COLO668 (cell line): Measurements from ENCODE around the gene KRTAP5-10.
"Not testable (repeated sequence)": the region's sequence is repeated elsewhere in the genome, so short reads cannot be mapped to it uniquely, and the experiment has no call there.

Source experiments
- DNase-seq: peaks from one replicate; lab custom pipeline; 2025; ENCODE audit not compliant: unreplicated experiment; lab: John Stamatoyannopoulos, UW

Gene KRTAP5-10

DNA sequence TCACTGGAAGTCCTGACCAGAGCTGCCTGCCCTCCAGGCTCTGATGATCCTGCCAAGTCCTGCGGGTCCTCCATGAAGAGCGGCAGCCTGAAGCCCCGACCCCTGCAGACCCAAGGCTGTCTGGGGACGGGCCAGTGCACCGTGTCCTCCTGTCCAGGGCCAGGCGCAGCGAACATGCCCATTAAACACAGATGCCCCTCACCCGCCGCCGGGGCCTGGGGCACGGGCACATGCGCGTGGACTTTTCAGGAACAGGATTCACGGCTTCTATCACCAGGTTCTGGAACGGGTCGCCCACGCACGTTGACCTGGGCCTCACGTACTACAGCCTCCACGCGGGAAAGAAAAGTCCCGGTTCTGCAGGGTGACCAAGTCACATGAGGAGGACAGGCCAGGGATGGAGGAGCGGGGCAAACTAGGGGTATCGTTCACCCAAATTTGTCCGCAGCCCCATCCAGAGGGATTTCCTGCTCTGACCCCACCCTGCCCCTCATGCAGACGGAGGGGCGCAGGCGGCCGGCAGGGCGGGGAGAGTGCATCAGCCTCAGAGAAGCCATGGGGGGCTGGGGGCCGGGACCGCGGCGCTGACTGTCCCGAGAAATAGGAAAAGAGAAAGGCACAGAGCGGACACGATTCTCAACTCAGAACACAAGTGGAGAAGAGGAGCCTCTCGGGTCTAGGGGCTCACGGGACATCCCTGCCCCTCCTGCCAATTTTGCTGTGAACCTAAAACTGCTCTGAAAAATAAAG lies 5.9 kb downstream of the KRTAP5-10 start:
- not testable (repeated sequence) for DNase-seq

DNA sequence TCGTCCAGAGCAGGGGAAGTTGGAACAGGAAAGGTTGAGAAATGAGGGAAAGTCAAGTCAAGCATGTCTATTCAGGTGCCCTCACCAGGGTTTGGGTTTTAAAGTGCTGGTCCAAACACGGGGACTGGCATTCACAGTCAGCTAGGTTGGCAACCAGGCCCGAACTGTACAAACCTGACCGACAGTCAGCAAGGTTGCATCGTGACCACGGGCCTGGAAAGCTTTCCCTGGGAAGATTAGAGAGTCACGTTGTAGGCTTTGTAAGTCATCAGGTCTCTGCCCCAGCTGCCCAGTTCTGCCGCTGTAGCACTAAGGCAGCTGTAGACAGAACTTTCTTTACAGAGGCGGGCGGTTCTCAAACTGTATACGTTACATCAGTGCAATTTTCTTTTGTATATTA lies 7.4 kb downstream of the KRTAP5-10 start:
- no peak for DNase-seq

DNA sequence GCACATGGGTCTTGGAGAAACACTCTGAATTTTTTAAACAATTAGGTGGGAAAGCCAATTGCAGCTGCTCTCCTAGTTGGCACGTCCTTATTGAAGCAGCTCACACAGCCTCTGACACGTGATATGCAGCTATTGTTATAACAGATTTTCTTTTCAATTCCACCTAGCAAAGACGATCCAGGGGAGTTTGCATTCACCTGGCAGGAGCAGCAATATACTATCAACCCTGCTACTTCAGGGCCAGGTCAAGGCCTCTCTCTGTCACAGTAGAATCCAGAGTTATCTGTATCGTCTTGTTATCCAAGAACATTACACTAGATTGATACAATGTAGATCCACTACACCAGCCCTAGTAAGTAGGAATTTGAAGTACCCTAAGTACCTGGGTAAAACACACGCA lies 9.1 kb downstream of the KRTAP5-10 start:
- DNase-seq = no peak

DNA sequence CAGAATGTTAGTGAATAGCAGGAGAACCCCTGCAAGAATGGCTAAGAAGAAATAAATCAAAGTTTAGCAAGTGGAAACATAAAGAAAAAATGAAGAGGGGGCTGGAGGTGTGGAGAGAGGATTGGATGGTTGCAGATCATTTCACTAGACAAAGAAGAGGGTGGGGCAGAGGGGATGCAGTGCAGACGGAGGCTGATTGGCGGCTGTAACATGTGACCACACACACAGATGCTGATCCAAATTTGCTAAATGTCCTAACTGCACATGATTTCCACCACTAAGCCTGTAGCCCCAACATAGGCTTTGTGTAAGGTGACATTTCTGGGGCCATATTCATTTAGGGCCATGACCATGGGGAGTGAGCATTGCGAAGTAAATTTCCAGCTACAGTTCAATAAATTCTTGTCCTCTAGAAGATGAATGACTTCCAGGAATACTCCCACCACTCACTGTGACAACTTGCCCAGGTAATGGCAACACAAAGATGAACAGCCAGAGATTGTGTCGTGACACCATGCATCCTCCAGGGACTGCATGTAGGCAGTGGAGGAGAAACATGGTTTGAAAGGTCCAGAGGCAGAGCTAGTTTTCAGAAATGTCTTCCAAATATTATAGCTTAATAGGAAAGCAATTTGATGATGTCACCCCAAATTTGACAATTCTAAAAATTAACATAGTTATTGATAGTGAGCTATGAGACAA lies 10.5 kb downstream of the KRTAP5-10 start:
- no peak for DNase-seq

DNA sequence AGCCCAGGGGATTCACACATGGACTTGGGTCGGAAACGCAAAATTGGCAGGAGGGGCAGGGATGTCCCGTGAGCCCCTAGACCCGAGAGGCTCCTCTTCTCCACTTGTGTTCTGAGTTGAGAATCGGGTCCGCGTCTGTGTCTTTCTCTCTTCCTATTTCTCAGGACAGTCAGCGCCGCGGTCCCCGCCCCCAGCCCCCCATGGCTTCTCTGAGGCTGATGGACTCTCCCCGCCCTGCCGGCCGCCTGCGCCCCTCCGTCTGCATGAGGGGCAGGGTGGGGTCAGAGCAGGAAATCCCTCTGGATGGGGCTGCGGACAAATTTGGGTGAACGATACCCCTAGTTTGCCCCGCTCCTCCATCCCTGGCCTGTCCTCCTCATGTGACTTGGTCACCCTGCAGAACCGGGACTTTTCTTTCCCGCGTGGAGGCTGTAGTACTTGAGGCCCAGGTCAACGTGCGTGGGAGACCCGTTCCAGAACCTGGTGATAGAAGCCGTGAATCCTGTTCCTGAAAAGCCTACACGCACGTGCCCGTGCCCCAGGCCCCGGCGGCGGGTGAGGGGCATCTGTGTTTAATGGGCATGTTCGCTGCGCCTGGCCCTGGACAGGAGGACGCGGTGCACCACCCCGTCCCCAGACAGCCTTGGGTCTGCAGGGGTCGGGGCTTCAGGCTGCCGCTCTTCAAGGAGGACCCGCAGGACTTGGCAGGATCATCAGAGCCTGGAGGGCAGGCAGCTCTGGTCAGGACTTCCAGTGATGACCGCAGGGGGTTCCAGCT lies 11.5 kb downstream of the KRTAP5-10 start:
- DNase-seq = not testable (repeated sequence)

DNA sequence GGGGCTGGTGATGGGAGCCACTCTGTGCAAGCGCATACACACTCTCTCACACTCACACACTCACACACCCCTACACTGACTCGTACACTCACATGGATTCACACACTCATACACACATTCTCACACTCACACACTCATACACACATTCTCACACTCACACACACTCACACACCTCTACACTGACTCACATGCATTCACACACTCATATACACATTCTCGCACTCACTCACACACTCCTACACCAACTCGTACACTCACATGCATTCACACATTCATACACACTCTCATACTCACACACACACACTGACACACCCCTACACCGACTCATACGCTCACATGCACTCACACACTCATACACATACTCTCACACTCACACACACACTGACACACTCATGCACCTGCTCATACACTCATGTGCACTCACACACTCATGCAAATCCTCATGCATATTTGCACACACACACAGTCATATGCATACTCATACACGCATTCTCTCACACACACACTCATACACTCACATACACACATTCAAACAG lies 12.2 kb downstream of the KRTAP5-10 start:
- DNase-seq = no peak

DNA sequence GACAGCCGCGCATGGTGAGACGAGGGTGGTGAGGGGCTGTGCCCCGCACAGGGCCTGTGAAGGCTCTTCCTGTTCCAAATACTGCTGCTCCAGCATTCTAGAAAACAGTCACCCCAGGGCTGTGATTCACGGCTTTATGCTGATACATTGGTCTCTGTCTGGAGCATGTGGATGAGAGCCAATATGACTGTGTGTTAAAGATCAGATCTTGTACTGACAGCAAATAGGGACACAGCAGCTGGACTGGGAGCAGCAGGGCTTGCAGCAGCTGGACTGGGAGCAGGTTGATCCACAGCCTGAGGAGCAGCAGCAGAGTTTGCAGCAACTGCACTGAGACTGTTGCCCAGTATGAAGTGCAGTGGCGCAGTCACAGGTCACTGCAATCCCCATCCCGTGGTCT lies 14.2 kb downstream of the KRTAP5-10 start:
- DNase-seq = not testable (repeated sequence)

DNA sequence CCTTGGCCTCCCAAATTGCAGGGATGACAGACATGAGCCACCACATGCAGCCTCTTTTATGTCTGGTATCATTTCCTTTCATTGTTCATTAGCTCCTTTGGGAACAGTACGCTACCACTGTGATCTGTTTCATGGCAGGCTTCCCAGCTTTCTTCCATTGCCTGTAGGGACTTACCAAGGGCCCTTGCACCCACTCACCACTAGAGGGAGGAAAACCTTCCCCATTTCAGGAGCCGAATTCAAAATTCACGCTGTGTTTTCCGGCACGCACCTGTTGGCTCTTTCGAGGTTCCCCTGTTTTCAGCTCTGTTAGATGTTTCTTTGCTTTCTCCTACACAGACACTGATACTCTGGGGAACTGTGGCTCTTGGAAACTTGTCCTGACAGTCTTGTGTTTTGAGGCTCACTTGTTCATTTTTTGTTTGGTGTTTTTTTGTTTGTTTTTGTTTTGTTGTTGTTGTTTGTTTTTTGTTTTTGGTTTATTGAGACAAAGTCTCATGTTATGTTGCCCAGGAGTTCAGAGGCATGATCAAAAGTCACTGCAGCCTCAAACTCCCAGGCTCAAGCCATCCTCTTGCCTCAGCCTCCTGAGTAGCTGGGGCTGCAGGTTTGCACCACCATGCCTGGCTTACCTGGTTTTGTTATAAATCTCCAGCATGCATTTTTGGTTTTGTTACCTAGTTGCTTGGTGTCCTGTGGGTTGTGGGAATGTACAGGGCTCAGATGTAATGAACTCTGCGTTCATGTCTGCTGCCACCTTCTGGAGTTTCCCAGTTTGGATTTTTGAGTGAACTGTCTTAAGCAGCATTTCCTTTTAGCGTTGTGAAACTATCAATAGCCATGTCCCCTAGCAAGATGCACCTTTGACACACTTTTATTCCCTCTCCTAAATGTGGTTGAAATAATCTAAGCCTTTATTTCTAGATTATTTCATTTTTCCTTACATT lies 15.0 kb downstream of the KRTAP5-10 start:
- peak; percentile 18 for DNase-seq

DNA sequence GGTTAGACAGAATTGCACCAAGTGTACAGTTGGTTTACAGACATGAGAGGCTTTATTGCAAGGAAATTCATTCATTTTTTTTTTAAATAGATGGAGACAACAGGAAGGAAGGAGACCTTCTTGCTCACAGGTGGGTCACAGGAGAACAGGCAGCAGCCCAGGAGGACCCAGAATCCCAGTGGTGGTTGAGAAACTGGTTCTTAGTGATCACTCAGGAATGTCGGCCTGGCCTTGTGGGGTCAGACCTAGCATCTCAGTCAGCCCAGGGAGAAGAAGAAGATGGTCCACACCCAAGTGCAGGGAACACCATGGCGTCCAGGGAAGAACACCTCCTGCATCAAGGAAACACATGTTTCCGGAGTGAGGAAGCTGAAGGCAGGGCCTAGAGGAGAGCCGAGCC lies 16.5 kb downstream of the KRTAP5-10 start:
- DNase-seq = no peak

DNA sequence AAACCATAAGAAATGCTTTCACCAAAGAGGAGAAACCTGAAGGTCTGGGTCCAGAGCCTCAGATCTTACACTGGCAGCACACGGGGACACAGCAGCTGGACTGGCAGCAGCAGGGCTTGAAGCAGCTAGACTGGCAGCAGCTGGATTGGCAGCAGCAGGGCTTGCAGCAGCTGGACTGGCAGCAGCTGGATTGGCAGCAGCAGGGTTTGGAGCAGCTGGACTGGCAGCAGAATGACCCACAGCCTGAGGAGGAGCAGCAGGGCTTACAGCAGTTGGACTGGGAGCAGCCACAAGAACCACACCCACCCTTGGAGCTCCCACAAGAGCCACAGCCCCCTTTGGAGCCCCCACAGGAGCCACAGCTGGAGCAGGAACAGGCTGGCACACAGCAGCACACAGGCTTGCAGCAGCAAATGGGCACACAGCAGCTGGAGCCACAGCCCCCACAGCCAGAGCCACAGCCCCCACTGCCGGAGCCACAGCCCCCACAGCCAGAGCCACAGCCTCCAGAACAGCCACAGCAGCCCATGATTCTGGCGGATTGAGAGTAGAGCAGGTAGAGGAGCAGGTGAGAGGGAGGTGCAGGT lies 17.0 kb downstream of the KRTAP5-10 start, which contains the start of gene KRTAP5-11:
Gene KRTAP5-11, minus strand, starts transcription at position 567 of the 587 bp plus-strand sequence. Its CDS starts 38 bp downstream, at position 529.
- DNase-seq = no peak

DNA sequence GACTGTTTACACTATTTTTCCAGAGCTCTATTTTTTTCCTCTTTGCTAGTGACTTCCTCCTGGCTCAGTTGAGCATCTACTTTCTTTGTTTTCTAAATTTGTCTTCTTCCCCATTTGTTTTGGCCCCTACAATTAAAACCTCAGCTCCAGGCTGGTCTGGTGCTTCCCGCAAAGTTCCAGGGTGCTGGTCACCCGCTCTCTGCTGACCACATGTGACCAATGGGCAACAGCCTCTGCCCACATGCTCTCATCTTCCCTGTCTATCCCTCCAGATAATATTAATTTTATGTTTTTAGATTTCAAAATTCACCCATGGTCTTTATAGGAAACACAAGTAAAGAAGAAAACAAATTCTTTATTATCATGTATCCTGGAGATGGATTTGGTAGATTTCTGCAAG lies 17.6 kb downstream of the KRTAP5-10 start:
- DNase-seq = not testable (repeated sequence)

DNA sequence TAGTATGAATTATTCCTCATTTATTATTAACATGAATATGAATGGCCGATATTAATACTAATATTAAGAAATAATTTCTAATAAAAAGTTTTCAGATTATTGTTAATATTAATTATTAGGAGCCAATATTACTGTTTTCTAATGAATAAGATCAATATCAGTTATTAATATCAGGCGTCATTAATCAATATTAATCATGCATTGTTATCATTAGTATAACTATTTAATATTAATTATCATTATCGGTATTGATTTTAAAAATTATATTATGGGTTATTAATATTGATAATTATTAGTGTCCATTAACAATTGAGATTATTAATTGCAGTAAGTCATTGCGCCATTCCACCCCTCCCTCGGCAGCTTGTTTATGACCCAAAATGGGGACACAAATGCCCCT lies 20.3 kb downstream of the KRTAP5-10 start:
- not testable (repeated sequence) for DNase-seq

DNA sequence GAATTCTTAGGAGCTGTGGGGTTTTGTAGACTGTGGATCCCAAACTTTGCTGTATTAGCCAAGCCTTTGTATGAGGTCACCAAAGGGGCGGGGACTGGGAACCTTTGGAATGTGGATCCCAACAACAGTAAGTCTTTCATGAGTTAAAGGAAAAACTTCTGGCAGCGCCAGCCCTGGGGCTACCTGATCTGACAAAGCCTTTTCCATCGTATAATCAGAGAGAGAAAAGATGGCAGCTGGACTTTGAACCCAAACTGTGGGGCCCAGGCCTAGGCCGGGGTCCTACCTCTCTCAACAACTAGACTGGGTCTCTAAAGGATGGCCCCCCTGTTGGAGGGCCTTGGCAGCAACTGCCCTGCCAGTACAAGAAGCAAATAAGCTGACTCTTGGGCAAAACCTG lies 23.0 kb downstream of the KRTAP5-10 start:
- not testable (repeated sequence) for DNase-seq

DNA sequence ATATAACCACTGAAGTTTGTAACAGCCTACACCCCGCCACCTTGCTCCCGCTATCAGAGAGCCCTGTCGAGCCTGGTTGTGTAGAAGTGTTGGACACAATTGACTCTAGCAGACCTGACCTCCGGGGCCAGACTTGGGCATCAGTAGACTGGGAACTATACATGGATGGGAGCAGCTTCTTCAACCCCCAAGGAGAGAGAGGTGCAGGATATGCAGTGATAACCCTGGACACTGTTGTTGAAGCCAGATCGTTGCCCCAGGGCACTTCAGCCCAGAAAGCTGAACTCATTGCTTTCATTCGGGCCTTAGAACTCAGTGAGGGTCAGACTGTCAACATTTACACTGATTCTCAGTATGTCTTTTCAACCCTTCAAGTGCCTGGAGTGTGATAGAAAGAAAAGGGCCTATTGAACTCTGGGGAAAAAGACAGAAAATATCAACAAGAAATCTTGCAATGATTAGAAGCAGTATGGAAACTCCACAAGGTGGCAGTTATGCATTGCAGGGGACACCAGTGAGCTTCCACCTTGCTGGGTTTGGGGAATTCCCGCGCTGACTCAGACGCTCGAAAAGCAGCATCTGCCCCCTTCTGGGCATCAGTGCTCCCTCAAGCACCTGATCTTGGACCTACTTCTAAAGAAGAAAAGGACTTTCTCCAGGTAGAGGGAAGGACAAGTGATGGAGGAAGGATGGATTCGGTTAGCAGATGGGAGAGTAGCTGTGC lies 23.6 kb downstream of the KRTAP5-10 start:
- DNase-seq = not testable (repeated sequence)

DNA sequence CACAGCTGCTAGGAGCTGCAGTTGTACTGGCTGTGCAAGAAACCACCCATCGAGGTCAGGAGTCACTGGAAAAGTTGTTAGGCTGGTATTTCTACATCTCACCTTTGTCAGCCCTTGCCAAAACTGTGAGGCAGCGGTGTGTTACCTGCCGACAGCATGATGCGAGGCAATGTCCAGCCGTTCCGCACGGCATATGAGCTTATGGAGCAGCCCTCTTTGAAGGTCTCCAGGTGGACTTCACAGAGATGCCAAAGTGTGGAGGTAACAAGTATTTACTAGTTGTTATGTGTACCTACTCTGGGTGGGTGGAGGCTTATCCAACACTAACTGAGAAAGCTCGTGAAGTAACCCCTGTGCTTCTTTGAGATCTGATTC lies 24.2 kb downstream of the KRTAP5-10 start:
- DNase-seq = not testable (repeated sequence)

DNA sequence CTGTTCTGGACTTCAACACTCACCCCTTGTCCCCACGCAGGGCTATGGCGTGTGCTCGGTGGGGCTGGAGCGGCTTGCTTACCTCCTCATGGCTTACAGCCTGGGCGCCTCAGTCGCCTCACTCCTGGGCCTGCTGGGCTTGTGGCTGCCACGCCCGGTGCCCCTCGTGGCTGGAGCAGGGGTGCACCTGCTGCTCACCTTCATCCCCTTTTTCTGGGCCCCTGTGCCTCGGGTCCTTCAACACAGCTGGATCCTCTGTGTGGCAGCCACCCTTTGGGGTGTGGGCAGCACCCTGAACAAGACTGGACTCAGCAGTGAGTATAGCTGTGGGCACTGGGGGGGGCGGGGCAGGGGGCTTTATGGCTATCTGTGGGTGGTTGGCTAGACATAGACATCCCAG lies 37.9 kb downstream of the KRTAP5-10 start:
- not testable (repeated sequence) for DNase-seq

DNA sequence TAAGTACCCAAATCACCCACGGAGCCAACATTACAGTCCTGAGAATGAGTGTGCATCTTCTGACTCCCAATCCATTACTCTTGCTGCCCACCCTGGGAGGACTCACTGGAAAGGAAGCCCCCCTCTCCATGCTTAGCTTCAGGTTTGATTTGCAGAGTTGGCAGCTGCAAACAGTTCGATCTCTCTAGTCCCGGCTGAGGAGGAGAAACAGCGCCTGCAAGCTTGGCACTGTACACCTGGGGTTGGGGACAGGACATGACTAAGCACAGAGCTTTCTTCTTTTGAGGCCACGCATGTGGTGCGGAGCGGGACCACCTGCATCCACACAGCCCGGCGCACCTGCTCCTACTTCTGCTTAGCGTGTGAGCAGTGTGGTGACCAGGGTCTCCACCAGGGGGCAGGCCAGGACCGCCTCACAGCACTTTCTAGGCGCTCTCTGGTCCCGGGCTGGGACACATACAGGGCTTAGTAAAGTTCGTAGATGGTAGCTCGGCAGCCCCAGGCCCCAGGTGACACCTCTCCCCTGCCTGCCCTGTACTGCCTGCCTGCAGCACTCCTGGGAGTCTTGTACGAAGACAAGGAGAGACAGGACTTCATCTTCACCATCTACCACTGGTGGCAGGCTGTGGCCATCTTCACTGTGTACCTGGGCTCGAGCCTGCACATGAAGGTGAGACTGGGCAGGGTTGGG lies 39.6 kb downstream of the KRTAP5-10 start:
- DNase-seq = not testable (repeated sequence)

DNA sequence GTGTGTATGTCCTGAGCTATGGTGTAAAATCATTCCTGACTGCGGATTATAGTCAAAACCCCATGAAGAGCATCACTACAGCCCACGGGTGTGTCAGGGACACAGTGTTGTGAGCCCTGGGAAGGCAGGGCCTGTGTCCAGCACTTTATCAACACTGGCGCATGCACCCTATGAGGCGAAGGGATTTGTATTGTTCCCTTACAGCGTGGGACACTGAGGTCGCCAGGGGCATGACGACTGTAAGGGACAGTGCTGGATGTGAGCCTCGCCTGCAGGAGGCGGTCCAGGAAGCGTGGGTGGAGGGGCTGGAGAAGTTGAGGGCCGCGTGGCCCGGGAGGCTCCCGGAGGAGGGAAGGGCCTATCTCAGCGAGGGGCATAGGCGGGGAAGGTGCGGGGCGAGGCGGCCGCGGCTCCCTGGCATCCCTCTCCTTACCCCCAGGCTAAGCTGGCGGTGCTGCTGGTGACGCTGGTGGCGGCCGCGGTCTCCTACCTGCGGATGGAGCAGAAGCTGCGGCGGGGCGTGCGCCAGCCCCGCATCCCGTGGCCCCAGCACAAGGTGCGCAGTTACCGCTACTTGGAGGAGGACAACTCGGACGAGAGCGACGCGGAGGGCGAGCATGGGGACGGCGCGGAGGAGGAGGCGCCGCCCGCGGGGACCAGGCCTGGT lies 41.6 kb downstream of the KRTAP5-10 start:
- not testable (repeated sequence) for DNase-seq
